GM21381 (cell line): ENCODE results near the gene COPS2.
A peak's percentile ranks its signal among the peaks of the same experiment; 100 is the strongest.
"Not testable (repeated sequence)": the region's sequence is repeated elsewhere in the genome, so short reads cannot be mapped to it uniquely, and the experiment has no call there.

ENCODE experiments used
- ATAC-seq: cut with Tn5 transposase; IDR thresholded peaks from one replicate; pipeline ENCODE4 v1.9.1; 2021; ENCODE audit warnings: mild to moderate bottlenecking, moderate library complexity; ENCODE audit not compliant: unreplicated experiment

COPS2 gene

DNA sequence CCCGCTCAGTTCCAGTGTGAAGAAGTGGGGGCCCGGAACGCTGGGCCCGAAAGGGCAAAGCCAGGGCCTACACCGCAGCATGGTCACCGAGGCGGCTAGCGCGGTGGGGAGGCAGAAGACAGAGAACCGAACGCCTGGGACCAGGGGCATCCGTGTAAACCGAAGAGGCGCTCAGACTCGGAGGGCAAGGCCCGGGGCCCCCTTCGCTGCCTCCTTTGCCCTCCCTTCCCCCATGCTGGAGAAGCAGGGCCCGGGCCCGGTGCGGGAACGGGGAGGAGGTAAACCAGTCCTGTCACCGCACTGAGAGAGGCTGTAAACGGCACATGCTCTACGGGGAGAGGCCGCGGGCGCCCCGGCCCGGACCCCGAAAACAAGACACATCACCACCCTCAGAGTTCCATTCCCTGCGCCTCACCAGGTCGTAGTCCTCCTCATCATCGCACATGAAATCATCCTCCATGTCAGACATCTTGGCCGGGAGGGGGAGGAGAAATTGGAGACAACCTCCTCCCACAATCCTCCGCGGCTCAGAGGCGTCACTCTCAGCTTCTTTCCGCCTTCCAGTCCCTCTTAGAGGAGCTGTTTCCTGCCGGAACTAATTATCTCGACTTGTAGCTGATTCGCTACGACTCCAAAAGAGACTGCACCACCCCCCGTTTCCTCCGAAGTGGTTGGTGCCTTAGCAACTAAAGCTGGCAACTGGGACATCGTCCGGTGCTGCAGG lies at the start of gene COPS2:
TSS of gene COPS2 (minus strand) at position 490 of the 724 bp plus-strand sequence. CDS start at position 469, 21 bp downstream.
- ATAC-seq = peak; percentile 91

DNA sequence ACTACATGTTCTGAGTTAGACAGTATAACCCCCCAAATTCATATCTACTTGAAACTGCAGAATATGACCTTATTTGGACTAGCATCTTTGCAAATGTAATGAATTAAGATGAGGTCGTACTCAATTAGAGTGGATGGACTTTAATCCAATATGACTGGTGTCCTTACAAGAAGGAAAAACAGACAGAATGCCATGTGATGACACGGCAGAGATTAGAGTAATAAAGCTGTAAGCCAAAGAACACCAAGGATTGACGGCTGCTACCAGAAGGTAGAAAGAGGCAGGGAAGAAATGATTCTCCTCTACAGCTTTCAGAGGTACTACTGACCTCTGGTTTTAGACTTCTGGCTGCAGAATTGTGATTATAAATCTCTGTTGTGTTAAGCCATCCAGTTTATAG lies 44.9 kb upstream of the COPS2 start:
- no peak for ATAC-seq

DNA sequence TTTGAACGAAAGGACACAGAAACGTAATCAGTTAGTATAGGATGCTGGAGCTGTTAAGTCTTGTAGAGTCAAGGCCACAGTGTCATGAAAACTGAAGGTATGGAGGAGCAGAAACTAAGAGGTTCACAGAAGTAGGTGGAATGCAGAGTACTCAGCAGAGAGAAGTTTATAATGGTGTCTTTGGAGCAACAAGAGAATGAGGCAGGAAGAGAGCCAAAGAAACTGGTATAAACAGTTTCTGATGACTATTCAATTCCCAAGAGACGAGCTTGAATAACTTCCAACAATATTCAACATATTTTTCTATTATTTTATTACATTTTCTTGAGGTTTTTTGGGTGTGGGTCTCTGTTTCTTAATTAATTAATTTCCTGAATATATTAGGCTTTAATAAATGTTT lies 44.3 kb upstream of the COPS2 start:
- ATAC-seq = no peak

DNA sequence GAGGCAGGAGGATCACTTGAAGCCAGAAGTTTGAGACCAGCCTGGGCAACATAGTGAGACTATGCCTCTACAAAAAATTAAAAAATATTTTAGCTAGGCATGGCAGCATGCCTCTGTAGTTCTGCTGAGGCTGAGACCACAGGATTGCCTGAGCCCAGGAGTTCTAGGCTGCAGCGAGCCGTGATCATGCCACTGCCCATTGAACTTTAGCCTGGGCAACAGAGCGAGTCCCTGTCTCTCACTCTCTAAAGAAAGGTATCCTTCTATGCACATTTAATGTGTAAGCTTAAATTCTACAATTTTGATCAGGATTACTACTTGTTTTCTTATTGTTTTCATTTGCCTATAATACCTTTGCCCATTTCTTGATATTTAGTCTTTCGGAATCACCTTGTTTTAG lies 41.5 kb upstream of the COPS2 start:
- ATAC-seq = no peak

DNA sequence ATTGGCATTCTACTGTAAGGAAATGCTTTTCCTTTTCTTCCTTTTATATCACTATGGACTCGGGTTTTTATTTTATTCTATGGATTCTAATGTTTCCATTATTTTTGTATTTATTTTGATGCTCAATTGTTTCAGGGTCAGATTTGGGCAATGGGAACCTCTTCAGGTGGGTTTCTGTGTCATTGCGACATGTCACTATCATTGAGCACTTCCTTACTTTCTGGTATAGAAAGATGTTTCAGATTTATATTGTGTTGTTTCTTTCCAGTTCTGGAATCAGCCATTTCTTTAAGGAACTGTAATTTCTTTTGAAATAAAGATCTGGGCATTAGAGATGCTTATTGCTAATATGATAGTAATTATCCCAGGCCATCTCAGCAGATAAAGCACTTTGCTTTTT lies 36.5 kb upstream of the COPS2 start:
- ATAC-seq = no peak

DNA sequence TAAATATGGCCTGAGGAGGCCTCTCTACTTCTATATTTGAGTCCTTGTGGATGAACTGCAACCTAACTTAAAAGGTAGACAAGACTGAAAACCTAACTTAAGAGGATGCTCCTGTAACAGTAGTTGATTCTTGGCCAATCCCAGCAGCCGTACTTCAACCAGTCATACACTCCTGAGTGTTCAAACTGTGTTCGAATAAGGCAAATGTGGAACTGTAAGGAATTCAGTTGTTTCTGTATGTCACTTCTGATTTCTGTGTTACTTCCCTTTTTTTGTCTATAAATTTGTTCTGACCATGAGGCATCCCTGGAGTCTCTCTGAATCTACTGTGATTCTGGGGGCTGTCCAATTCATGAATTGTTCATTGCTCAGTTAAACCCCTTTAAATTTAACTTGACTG lies 35.2 kb upstream of the COPS2 start:
- no peak for ATAC-seq

DNA sequence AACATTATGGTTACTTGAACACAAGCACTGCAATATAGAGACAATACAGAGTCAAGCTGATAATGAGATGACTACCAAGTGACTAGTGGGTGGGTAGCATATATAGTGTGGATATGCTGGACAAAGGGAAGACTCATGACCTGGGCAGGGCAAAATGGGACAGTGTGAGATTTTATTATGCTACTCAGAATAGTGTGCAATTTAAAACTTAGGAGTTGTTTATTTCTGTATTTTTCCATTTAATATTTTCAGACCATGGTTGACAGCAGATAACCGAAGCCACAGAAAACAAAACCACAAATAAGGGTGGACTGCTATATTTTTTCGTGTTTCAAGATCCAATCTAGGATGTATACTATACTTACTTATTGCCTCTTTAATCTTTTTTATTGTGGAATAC lies 34.2 kb upstream of the COPS2 start:
- ATAC-seq = no peak

DNA sequence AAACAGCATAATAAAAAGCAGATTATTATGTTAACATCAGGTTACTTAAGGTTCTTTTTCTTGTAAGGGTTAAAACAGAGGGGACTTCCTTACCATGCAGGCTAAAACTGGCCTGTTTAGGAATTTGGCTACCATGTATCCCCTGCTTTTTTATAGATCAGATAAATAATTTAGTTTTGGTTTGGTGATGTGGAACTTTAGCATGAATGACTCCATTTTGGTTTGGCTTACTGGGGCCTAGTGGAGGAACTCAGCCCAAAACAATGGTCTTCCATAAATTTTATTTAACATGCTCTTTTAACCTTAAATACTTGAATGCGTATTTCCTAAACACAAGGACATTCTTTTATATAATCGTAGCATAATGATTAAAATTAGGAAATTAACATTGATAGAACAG lies 33.5 kb upstream of the COPS2 start:
- no peak for ATAC-seq

DNA sequence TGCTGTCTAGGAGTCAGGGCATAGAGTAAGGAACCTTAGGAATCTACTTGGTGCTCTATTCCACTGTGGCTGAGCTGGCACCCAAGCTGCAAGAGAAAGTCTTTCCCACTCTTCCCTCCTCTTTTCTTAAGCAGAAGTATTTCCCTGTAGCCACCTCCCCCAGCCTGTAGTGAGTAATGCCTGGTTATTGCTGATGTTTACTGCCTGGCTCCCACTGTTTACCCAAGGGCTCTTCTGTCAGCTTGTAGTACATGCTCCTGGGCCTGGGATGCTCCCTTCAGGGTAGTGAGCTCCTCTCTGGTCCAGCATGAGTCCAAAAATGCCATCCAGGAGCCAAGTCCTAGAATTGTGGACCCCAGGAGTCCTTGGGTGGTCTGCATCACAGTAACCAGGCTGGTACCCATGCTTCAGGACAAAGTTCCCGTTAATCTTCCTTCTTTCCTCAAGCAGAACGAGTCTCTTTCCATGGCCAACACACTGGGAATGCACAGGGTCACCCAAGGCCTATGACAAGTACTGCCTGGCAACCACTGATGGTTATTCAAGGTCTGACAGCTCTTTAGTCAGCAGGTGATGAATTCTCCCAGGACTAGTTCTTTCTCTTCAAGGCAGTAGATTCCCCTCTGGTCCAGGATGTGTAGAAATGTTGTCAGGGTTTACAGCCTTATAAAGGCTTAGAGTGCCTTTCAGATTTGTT lies 32.3 kb upstream of the COPS2 start:
- ATAC-seq = no peak

DNA sequence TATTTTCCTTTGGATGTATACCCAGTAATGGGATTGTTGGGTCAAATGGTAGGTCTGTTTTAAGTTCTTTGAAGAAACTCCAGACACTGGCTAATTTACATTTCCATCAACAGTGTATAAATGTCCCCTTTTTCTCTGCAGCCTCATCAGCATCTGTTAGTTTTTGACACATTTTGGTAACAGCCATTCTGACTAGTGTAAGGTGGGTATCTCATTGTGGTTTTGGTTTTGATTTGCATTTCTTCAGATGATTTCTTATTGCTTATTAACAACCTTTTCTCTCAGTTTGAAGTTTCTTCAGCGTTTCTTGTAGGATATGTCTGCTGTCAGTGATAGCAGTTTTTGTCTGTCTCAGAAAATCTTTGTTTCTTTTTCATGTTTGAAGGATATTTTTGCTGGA lies 30.1 kb upstream of the COPS2 start:
- peak; percentile 83 for ATAC-seq

DNA sequence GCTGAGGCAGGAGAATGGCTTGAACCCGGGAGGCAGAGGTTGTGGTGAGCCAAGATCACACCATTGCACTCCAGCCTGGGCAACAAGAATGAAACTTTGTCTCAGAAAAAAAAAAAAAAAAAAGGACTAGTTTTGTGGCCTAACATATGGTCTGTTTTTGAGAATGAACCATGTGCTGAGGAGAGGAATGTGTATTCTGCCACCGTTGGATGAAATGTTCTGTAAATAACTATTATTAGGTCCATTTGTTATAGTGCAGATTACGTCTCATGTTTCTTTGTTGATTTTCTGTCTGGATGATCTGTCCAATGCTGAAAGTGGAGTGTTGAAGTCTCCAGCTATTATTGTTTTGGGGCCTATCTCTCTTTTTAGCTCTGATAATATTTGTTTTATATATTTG lies 28.3 kb upstream of the COPS2 start:
- ATAC-seq = not testable (repeated sequence)

DNA sequence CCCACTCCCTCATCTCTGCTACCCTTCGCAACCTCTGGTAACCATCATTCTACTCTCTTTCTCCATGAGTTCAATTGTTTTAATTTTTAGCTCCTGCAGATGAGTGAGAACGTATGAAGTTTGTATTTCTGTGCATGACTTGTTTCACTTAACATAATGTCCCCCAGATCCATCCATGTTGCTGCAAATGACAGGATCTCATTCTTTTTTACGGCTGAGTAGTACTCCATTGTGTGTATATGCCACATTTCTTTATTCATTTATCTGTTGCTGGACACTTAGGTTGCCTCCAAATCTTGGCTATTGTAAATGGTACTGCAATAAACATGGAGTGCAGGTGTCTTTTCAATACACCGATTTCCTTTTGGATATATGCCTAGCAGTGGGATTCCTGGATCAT lies 26.7 kb upstream of the COPS2 start:
- ATAC-seq = no peak

DNA sequence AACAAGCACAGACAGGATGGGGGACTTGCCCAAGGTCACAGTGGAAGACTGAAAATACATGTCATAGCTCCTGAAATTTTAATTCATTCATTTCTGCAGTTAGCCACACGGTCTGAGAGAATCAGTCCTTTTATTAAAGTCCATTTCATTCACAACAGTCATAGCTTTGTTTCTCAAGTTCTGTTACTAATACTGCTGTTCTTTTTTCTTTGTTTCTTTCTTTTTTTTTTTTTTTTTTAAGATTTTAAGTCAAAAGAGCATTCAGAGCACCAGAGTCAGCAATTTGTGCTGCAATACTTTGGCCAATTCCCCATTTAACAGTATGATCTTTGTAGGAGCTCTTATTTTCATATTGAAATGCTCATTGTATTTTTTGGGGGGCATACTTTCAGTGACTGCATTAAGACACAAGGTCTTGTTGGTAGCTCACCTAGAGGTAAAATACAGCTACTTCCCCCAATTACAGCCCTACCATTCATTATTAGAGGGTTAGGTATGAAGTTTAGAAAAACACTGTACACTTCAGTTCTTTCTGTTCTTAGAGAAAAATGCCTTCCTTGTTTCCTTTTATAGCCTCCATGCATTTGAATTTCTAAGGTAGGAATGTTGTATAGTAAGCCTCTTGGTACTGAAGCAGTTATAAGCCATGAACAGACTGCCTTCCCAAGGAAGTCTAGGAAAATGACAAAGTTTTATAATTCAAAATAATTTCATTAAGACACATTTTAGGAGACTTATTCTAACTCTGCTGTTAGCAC lies 24.2 kb upstream of the COPS2 start:
- ATAC-seq = no peak

DNA sequence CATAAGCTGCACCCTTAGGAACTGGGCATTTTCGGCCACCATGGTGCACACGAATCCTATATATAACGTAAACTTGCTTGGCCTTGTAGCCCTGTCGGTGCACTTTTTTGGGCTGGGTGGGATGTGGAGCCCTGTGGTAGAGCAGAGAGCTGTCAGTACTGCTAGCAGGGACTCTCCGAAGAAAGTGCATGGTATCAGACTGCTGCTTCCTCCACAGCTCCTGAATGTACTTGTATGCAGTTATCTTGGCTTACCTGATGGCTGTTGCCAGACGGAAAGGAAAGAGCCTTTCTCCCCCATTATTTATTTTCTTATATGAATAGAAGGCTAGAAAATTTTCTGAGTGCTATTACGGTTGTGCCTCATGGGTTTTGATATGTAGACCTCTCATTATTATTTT lies 23.1 kb upstream of the COPS2 start:
- no peak for ATAC-seq

DNA sequence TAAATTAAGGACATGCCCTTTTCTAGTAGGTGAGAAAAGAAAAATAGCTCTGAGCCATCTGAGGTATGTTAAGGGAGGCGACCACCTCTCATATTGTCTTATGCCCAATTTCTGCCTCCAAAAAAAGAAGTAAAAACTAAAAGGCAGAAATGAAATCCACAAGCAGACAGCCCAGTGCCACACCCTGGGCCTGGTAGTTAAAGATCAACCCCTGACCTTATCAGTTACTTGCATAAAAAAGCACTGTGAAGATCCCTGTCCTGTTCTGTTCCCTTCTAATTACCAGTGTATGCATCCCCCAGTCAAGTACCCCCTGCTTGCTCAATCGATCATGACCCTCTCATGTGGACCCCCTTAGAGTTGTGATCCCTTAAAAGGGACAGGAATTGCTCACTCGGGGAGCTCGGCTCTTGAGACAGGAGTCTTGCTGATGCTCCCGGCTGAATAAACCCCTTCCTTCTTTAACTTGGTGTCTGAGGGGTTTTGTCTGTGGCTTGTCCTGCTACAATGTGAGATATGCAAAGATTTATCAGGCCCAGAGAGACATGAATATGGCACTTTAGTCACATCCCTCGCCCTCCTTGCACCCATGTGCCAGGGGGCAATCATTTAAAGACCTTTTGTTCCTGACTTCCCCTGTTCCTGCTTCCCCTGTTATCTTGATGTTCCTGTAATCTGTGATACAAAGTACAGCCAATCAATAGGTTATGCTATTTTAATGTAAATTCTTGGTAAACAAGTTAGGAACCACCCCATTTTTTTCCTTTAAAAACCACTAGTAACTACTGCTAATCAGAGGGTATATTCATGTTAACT lies 20.4 kb upstream of the COPS2 start:
- ATAC-seq = not testable (repeated sequence)

DNA sequence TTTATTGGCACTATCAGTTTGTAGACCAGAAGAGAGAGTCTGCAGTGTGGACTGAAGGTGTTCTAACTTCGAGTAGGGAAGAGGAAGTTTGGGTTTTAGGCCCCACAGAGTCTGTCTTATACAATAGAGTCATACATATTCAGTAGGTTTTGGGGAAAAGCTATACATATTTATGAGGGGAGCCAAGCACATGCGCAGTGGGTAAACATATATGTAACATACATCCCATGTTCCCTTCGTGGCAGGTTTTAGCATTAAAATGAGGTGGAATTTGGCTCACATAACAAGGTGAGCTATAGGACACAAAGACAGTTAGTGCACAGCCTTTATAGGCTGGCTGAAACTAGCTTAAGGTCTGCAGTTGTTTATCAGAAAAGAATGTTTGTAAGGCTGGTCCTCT lies 19.5 kb upstream of the COPS2 start:
- ATAC-seq = no peak

DNA sequence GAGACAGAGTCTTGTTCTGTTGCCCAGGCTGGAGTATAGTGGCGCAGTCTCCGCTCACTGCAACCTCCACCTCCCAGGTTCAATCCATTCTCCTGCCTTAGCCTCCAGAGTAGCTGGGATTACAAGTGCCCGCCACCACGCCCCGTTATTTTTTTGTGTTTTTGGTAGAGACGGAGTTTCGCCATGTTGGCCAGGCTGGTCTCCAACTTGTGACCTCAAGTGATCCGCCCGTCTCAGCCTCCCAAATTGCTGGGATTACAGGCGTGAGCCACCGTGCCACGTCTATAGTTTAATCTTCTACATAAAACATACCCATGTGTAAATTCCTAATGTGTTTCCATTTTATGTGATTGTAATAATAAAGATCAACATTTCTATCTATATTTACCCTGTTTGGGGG lies 16.4 kb upstream of the COPS2 start:
- ATAC-seq = no peak

DNA sequence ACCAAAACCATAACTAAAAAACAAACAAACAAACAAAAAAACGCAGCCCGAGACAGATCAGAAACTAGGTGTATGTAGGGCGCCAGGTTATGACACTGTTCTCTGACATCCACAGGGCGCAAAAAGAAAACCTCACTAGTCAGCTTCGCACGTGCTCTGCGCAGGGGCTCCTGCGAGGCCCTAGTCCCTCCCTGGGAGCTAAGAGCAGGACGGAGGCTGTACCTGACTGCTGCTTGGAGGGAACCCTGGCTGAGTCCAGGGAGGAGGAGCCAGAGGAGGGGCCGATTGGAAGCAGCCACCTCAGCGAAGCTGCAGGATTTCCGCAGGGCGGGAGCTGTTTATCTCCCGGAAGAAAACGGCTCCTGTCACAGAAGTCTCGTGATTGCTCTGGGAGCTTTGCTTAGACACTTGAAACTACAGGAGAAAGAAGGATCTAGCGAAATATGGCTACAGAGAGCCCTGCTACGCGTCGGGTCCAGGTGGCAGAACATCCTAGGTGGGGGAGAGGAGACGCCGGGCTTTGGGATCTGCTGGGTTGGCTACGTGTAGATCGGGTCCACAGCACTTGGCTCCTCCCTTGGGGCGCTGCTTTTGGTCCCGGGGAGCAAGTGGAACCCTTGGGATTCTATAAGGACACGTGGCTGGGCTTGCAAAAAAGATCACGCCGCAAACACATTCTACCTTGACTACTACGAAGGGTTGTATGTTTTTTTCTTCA lies 14.6 kb upstream of the COPS2 start, which contains the start of gene GALK2:
TSS of gene GALK2 (plus strand) at position 368 of the 718 bp plus-strand sequence. CDS start at position 444, 76 bp downstream.
- ATAC-seq = peak; percentile 94

DNA sequence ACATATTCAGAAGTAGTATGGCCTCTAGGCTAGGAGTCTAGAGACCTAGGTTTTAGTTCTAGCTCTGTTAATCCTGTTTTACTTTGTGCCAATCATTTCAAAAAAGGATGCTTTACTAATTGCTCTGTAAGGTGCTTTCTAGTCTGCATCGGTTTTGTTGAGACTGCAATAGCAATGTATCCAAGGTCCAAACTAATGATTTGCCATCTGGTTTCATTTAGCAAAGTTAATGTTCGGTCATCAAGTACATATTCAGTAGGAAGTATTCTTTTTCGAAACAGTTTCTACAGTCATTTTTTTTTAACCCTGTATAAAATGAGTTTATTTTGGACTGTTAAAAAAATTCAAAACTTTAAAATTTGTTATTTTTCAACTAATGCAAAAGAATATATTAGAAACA lies 12.6 kb upstream of the COPS2 start:
- ATAC-seq = no peak

DNA sequence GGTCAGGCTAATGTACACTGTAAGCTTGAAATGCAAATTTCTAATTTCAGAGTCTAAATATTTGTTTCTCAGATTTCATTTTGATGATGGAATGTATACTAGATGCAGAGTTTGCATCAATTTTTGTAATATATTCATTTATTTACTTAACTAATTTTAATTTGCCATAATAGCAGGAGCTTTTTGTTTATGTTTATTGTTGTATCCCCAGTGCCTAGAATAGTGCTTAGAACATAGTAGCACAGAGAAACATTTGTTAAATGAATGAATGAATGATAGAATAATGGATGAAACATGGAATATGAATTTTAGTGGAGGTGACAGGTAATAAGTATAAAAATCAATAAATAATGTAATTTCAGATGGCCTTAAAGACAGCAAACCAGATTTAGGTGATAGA lies 9.5 kb upstream of the COPS2 start:
- no peak for ATAC-seq
